ENCODE results near the gene LIN28A.
A peak's percentile ranks its signal among the peaks of the same experiment; 100 is the strongest.

LIN28A gene

DNA sequence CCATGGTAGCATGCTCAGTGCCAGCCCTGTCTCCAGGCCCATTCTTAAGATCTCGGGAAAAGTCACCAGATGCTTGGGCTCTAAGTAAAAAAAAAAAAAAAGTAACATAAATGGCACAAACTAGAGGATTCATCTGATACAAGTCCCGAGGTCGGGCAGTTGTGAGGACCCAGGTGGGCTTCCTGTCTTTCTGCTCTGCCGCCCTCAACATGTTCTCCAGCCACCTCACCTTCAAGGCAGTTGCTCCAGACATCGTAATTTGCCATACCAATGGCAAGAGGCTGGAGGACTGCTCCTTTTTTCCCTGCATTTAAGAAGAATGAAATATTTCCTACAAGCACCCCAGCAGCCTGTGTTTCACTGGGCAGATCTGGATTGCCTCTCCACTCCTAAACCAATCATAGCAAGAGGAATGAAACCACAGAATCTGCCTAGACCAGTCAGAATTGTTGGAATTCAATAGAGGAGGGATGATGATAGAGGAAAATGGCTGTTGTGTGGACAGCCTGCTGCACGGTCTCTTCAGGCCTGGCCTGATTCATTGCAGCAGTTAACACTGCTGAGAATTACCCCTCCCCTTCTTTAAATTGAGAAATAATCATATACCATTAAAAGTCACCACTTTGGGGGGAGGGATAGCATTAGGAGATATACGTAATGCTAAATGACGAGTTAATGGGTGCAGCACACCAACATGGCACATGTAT is 67.0 kb downstream of the LIN28A start:
- ATAC-seq (replicated peaks; ENCODE audit: extremely low read depth, poor library complexity, severe bottlenecking) (no peak), DNase-seq (ENCODE audit: low spot score in 2 of 2) (no peak)
- Mint-ChIP-seq H3K4me1 (peaks cover 12% of the 10 kb centered on the region), H3K27ac (ENCODE audit: low read depth) (no peak overlapping the region), H3K36me3 (ENCODE audit: insufficient read depth) (peaks cover 55% of the 10 kb centered on the region), H3K27me3 (no peaks in the 10 kb centered on the region), H3K4me3 (no peak overlapping the region), H3K9me3 (no peaks in the 10 kb centered on the region)

DNA sequence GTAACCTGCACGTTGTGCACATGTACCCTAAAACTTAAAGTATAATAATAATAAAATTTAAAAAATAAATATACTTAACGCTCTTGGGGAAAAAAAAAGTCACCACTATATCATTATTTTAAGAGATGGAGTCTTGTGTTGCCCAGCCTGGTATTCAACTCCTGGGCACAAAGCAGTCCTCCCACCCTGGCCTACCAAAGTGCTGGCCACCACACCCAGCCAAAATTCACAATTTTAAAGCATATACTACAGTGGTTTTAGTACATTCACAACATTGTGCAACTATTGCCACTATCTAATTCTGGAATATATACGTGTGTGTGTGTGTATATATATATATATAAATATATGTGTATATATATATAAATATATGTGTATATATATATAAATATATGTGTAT is 67.5 kb downstream of the LIN28A start:
- Mint-ChIP-seq H3K36me3 (ENCODE audit: insufficient read depth) (peaks cover 52% of the 10 kb centered on the region), H3K9me3 (no peaks in the 10 kb centered on the region), H3K27ac (ENCODE audit: low read depth) (no peak overlapping the region), H3K27me3 (no peaks in the 10 kb centered on the region), H3K4me3 (no peak overlapping the region), H3K4me1 (peaks cover 10% of the 10 kb centered on the region)
- DNase-seq (ENCODE audit: low spot score in 2 of 2), result no peak
- ATAC-seq (replicated peaks; ENCODE audit: extremely low read depth, poor library complexity, severe bottlenecking), result no peak

DNA sequence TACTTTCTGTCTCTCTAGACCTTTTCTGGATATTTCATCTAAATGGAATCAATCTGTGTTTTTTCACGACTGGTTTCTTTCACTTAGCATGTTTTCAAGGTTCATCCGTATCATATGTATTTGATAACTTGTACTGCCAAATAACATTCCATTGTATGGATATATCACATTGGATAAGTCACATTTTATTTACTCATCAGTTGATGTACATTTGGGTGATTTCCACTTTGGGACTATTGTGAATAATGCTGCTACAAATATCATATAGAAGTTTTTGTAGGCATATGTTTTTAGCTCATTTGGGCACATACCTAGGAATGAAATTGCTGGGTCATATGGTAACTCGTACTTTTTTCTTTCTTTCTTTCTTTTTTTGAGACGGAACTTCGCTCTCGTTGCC is 68.4 kb downstream of the LIN28A start:
- Mint-ChIP-seq H3K9me3 (no peaks in the 10 kb centered on the region), H3K36me3 (ENCODE audit: insufficient read depth) (peaks cover 47% of the 10 kb centered on the region), H3K27me3 (no peaks in the 10 kb centered on the region), H3K4me1 (peaks cover 2% of the 10 kb centered on the region), H3K4me3 (no peak overlapping the region), H3K27ac (ENCODE audit: low read depth) (peak overlapping the region; percentile 12)
- ATAC-seq (replicated peaks; ENCODE audit: extremely low read depth, poor library complexity, severe bottlenecking), result no peak
- DNase-seq (ENCODE audit: low spot score in 2 of 2), result no peak

Data from central memory CD8-positive, alpha-beta T cell (primary cell).